HepG2 (cell line): ENCODE results near the gene KCNIP3. TPM values are rescaled to one million over a fixed set of nuclear protein-coding genes. Genes with fewer than 3 reads are reported as not detected.

Source experiments
- ATAC-seq: fragments of 200-7000 bp; cut with Tn5 transposase; 3 replicates; pipeline ENCODE4 v1.9.1; 2020; ENCODE audit warnings: mild to moderate bottlenecking, moderate library complexity
- BruUV-seq: library from RNA; stranded (reverse); fragments of 400-500 nt; replicated peaks from 2 replicates; lab custom pipeline; 2021; lab: Mats Ljungman, UMichigan
- CTCF ChIA-PET: fragments of 300-600 bp; formaldehyde crosslinking; extraction: SDS; loops from one replicate; lab custom pipeline; 2021; ENCODE audit warnings: low total read pairs, inconsistent platforms, low intra/inter-chr PET ratio; lab: Yijun Ruan, JAX
- POLR2A ChIA-PET: fragments of 350-600 bp; sonication (Branson Sonifier 250); formaldehyde crosslinking; loops from one replicate; lab custom pipeline; 2020; ENCODE audit warnings: antibody characterized with exemption, inconsistent platforms; lab: Yijun Ruan, JAX
- DNase-seq: peaks from one replicate; pipeline ENCODE4 v3.0.0-alpha.2; 2015; ENCODE audit warnings: low spot score
- FAIRE-seq: peaks from 3 replicates; lab custom pipeline; 2011; peaks lifted over from hg19 to GRCh38; lab: Jason Lieb, UNC
- H2AFZ ChIP-seq: one replicate; pipeline ENCODE4 v1.6.1; 2011; ENCODE audit warnings: low read length, inconsistent platforms
- H3K27ac ChIP-seq: fragments of 300-600 bp; 3 replicates; pipeline ENCODE4 v1.8.0; 2011; ENCODE audit warnings: mixed run types, mild to moderate bottlenecking, mixed read lengths, low read length, inconsistent platforms; ENCODE audit not compliant: insufficient read depth; ENCODE audit errors: extremely low read length
- H3K27me3 ChIP-seq, 2 experiments: fragments of 200-600 bp in 1 of 2; 2 replicates in 1 of 2; 3 replicates in 1 of 2; pipeline versions ENCODE4 v1.6.0 to v1.8.0; 2011; ENCODE audit warnings: low read length in 2 of 2, mild to moderate bottlenecking in 2 of 2, moderate library complexity in 2 of 2, inconsistent platforms in 1 of 2; ENCODE audit not compliant: insufficient read depth in 2 of 2, control insufficient read depth in 1 of 2
- H3K36me3 ChIP-seq, 2 experiments: fragments of 200-600 bp in 1 of 2; replicated peaks in 1 of 2; 2 replicates in 1 of 2; 3 replicates in 1 of 2; pipeline versions ENCODE4 v1.5.1 to v1.8.0; 2011; ENCODE audit warnings: low read length in 2 of 2, inconsistent platforms in 1 of 2; ENCODE audit not compliant: insufficient read depth in 2 of 2, control insufficient read depth in 1 of 2
- H3K4me1 ChIP-seq: 2 replicates; pipeline ENCODE4 v1.5.1; 2012; ENCODE audit warnings: low read length, inconsistent platforms; ENCODE audit not compliant: insufficient read depth
- H3K4me2 ChIP-seq: 2 replicates; pipeline ENCODE4 v1.6.0; 2011; ENCODE audit warnings: low read depth, low read length, inconsistent platforms
- H3K4me3 ChIP-seq, 3 experiments: fragments of 200-600 bp in 1 of 3; sonication (generic), shearing (Covaris generic) in 1 of 3; replicated peaks in 1 of 3; 2 replicates each; pipeline ENCODE4 v1.5.1; 2011 to 2016; ENCODE audit warnings: low read length in 3 of 3, inconsistent platforms in 2 of 3, low read depth in 2 of 3, mild to moderate bottlenecking in 2 of 3, control low read depth in 1 of 3, mixed read lengths in 1 of 3; ENCODE audit not compliant: insufficient read depth in 1 of 3
- H3K79me2 ChIP-seq: one replicate; pipeline ENCODE4 v1.6.1; 2011; ENCODE audit warnings: low read length, inconsistent platforms; ENCODE audit not compliant: insufficient read depth
- H3K9ac ChIP-seq: 2 replicates; pipeline ENCODE4 v1.6.0; 2011; ENCODE audit warnings: mild to moderate bottlenecking, low read depth, low read length, inconsistent platforms; ENCODE audit not compliant: insufficient read depth
- H3K9me3 ChIP-seq: 2 replicates; pipeline ENCODE4 v1.5.1; 2012; ENCODE audit warnings: mild to moderate bottlenecking, low read length
- H4K20me1 ChIP-seq: 2 replicates; pipeline ENCODE4 v1.6.0; 2011; ENCODE audit warnings: inconsistent platforms, mild to moderate bottlenecking, low read length, moderate library complexity; ENCODE audit not compliant: insufficient read depth
- ARID4A ChIP-seq: sonication (generic); formaldehyde crosslinking; IDR thresholded peaks from 2 replicates; pipeline ENCODE4 v1.5.0; 2020; ENCODE audit warnings: mild to moderate bottlenecking, missing genetic modification reagents, borderline replicate concordance
- BATF2 ChIP-seq: sonication (generic); formaldehyde crosslinking; IDR thresholded peaks from 2 replicates; pipeline ENCODE4 v1.8.0; 2022; ENCODE audit warnings: mild to moderate bottlenecking, missing genetic modification reagents, moderate library complexity
- CBX5 ChIP-seq: sonication (generic); formaldehyde crosslinking; IDR thresholded peaks from 2 replicates; pipeline ENCODE4 v1.4.0; 2020; ENCODE audit warnings: missing genetic modification reagents, borderline replicate concordance
- CENPBD1 ChIP-seq: sonication (generic); formaldehyde crosslinking; IDR thresholded peaks from 2 replicates; pipeline ENCODE4 v1.8.0; 2022; ENCODE audit warnings: missing genetic modification reagents, low read depth, mild to moderate bottlenecking, borderline replicate concordance
- CENPX ChIP-seq: sonication (generic); formaldehyde crosslinking; IDR thresholded peaks from 2 replicates; pipeline ENCODE4 v1.9.0; 2021; ENCODE audit warnings: mild to moderate bottlenecking, missing genetic modification reagents, moderate library complexity
- NFYB ChIP-seq: sonication (generic); formaldehyde crosslinking; IDR thresholded peaks from 2 replicates; pipeline ENCODE4 v1.4.0; 2020; ENCODE audit warnings: missing genetic modification reagents
- PAF1 ChIP-seq: IDR thresholded peaks from 2 replicates; pipeline ENCODE4 v1.6.1; 2016; ENCODE audit warnings: missing genetic modification reagents, missing compliant biosample characterization
- PBX2 ChIP-seq: IDR thresholded peaks from 2 replicates; pipeline ENCODE4 v1.6.1; 2016; ENCODE audit warnings: control low read depth
- ZNF513 ChIP-seq: sonication (generic); formaldehyde crosslinking; conservative IDR thresholded peaks from 2 replicates; pipeline ENCODE4 v1.5.0; 2020; ENCODE audit warnings: missing genetic modification reagents
- ZNF589 ChIP-seq: sonication (generic); formaldehyde crosslinking; conservative IDR thresholded peaks from 2 replicates; pipeline ENCODE4 v1.8.0; 2022; ENCODE audit warnings: mild to moderate bottlenecking, moderate library complexity, missing genetic modification reagents
- WGBS: methylation state at CpG from one replicate; pipeline ENCODE4 v1.1.6; 2017; ENCODE audit warnings: low lambda C conversion rate; 5-methylcytosine and 5-hydroxymethylcytosine counted together
- in situ Hi-C: cut with HindIII; loops from 2 replicates; pipeline ENCODE4 v1.10.0; 2017; ENCODE audit warnings: low pct_unique_long_range_greater_than_20kb; ENCODE audit not compliant: extremely low pct_ligation_motif_present
- intact Hi-C: fragments of 100-400 bp; cut with micrococcal nuclease; formaldehyde crosslinking; loops from one replicate; pipeline ENCODE4 v1.10.0; 2022; ENCODE audit not compliant: unreplicated experiment
- polyA plus RNA-seq, 8 experiments: library from polyadenylated mRNA; depleted of rRNA in 3 of 8; stranded (reverse) in 7 of 8; unstranded in 1 of 8; fragments of >200 nt; fragmentation: Illumina TruSeq in 4 of 8; extraction: Trizol in 4 of 8; gene quantifications; 2 replicates each; pipeline versions ENCODE4 v1.2.1 to v1.2.3, GENCODE V29; 2011 to 2016; ENCODE audit warnings: low read depth in 4 of 8, missing spikeins in 1 of 8, mixed read lengths in 1 of 8; ENCODE audit not compliant: insufficient read depth in 1 of 8
- total RNA-seq, 5 experiments: library from RNA; depleted of rRNA; stranded (reverse); fragments of >200 nt; fragmentation: Illumina TruSeq; extraction: Trizol; gene quantifications; 2 replicates each; pipeline ENCODE4 v1.2.3, GENCODE V29; 2016; ENCODE audit warnings: low read depth in 1 of 5

Gene KCNIP3
- total and polyA plus RNA-seq, 2 of the 13 experiments (the other 11 are each of a cell fraction or from before 2014, with no cell fraction given) = not detected

- CTCF ChIA-PET = no interaction called here
- Histone ChIP-seq H3K9ac (no peak overlapping the region), H3K27ac (no peak overlapping the region), H3K9me3 (no peaks in the 10 kb centered on the region), H3K4me1 (peaks cover 18% of the 10 kb centered on the region), H4K20me1 (no peaks in the 10 kb centered on the region), H3K4me3 (no peak overlapping the region), H3K4me2 (no peak overlapping the region), H3K79me2 (no peaks in the 10 kb centered on the region), H2AFZ (no peak overlapping the region), H3K36me3 (no peaks in the 10 kb centered on the region), H3K27me3 (peaks cover 0 to 35% of the 10 kb centered on the region in 2 experiments; a peak in 3 of 5 replicates)
- in situ Hi-C loops = no loop called here
- no TSS peak for BruUV-seq
- 18% methylated on average over 5 of the region's 5 CpGs for WGBS
- POLR2A ChIA-PET = no interaction called here
- intact Hi-C loops = no loop called here
- FAIRE-seq (no peak), ATAC-seq (no peak), DNase-seq (no peak)
- TF ChIP-seq ZNF589 (CRISPR knock-in tag) (no peak), CENPX (CRISPR knock-in tag) (no peak), ARID4A (CRISPR knock-in tag) (no peak), CBX5 (CRISPR knock-in tag) (no peak), PBX2 (CRISPR knock-in tag) (no peak), NFYB (CRISPR knock-in tag) (no peak), CENPBD1 (CRISPR knock-in tag) (no peak), ZNF513 (CRISPR knock-in tag) (no peak), BATF2 (CRISPR knock-in tag) (no peak), PAF1 (CRISPR knock-in tag) (no peak)
These were observed 83.1 kb downstream of the KCNIP3 start for GRCh38 chr2:95380280-95380679.
